GM12864 (cell line): ENCODE data around the gene ASCC1.
"Not testable (repeated sequence)": the region's sequence is repeated elsewhere in the genome, so short reads cannot be mapped to it uniquely, and the experiment has no call there.

ENCODE experiments used
- DNase-seq: peaks from one replicate; pipeline ENCODE4 v3.0.0-alpha.2; 2011; ENCODE audit warnings: low read depth
- H3K4me3 ChIP-seq: 2 replicates; pipeline ENCODE4 v1.5.1; 2011; ENCODE audit warnings: mild to moderate bottlenecking, low read depth, low read length, control low read depth
- TF ChIP-seq, protein P1 (sequence below): IDR thresholded peaks from 2 replicates; pipeline ENCODE4 v1.5.1; 2011; ENCODE audit warnings: low read depth, mild to moderate bottlenecking, moderate library complexity, low read length, control low read depth, inconsistent platforms; ENCODE audit errors: missing control alignments

ASCC1 gene

GRCh38 chr10:72146559-72147323, 69.3 kb downstream of the ASCC1 start:
- TF ChIP-seq, protein P1, sequence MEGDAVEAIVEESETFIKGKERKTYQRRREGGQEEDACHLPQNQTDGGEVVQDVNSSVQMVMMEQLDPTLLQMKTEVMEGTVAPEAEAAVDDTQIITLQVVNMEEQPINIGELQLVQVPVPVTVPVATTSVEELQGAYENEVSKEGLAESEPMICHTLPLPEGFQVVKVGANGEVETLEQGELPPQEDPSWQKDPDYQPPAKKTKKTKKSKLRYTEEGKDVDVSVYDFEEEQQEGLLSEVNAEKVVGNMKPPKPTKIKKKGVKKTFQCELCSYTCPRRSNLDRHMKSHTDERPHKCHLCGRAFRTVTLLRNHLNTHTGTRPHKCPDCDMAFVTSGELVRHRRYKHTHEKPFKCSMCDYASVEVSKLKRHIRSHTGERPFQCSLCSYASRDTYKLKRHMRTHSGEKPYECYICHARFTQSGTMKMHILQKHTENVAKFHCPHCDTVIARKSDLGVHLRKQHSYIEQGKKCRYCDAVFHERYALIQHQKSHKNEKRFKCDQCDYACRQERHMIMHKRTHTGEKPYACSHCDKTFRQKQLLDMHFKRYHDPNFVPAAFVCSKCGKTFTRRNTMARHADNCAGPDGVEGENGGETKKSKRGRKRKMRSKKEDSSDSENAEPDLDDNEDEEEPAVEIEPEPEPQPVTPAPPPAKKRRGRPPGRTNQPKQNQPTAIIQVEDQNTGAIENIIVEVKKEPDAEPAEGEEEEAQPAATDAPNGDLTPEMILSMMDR = no peak
- no peak for DNase-seq
- no peak overlapping the region for H3K4me3 ChIP-seq

- H3K4me3 ChIP-seq = no peak overlapping the region
- TF ChIP-seq, protein P1 = no peak
- no peak for DNase-seq
Observed at GRCh38 chr10:72146071-72146470, 70.0 kb downstream of the ASCC1 start.

DNA sequence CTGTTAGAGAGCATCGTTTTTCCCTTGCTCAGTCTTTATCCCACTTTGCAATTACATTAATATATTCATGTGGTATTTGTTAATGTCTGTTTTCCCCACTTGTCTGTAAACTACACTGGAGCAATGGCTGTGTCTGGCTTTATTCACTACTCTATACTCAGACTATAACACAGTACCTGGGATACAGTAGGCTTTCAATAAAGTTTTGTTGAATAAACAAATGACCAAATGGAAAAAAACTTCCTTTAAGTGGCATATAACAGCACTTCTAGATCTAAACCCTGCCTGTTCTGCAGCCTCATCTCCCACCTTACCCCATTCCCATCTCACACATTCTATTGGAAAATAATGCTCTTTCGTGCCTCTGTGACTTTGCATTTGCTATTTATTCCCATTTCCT, 70.4 kb downstream of the ASCC1 start:
- H3K4me3 ChIP-seq = no peak overlapping the region
- TF ChIP-seq, protein P1 = no peak
- DNase-seq = no peak

DNA sequence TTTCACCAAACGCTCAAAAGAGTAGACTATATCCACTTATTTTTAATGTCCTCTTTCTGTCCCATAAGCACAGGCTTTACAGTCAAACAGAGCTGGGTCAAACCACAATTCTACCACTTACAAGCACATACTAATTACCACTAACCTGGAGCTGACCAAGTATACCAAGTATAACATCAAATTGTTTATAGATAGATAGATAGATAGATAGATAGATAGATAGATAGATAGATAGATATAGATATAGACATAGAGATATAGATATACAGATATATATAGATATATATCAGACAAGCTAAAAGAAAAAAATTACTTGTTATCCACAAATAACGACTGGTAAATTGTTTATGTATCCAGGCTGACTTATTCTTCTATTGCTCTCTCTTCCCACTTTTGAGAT, 75.2 kb downstream of the ASCC1 start:
- DNase-seq = no peak
- no peak overlapping the region for H3K4me3 ChIP-seq
- TF ChIP-seq, protein P1 = no peak

DNA sequence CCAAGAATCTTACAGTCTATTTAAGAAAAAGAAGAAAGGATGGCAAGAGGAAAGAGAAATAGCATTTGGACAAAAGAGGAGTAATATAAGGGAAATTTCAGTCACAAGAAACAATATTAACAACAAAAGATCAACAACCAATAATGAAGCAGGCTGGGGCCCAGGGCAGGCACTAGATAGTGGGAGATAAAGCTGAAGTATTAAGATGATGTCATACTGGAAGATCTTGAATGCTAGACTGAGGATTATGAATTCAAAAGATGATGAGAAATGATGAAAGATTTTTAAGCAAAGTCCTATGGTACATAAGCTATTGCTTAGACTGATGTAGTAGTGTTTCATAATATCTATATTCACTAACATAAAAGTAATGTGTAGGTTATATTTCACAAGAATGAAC, 75.9 kb downstream of the ASCC1 start:
- TF ChIP-seq, protein P1 = no peak
- no peak for DNase-seq
- H3K4me3 ChIP-seq = no peak overlapping the region

DNA sequence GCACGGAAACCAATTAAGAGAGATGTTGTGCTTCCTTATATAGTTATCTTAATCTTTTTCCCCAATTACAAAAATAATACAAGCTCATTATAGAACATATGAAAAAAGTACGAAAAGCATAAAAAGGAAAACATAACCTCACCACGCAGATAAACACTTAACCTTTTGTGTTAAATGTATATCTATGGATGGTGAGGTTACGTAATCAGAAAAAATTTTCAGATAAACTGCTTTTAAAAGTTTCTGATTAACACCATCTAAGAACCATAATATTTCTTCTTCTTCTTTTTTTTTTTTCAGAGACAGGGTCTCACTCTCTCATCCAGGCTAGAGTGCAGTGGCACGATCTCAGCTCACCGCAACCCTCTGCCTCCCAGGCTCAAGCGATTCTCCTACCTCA, 78.5 kb downstream of the ASCC1 start:
- no peak for DNase-seq
- TF ChIP-seq, protein P1 = no peak
- no peak overlapping the region for H3K4me3 ChIP-seq

DNA sequence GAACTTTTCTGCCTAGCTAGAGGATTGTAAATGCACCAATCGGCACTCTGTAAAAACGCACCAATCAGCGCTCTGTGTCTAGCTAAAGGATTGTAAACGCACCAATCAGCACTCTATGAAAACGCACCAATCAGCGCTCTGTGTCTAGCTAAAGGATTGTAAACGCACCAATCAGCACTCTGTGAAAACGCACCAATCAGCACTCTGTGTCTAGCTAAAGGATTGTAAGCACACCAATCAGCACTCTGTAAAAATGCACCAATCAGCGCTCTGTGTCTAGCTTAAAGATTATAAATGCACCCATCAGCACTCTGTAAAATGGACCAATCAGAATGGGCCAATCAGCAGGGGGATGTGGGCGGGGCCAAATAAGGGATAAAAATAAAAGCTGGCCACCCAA, 79.9 kb downstream of the ASCC1 start:
- not testable (repeated sequence) for DNase-seq, H3K4me3 ChIP-seq
